ENCODE results near the gene TSPAN9. TPM values are rescaled to one million over a fixed set of nuclear protein-coding genes. Genes with fewer than 3 reads are reported as not detected.

Gene TSPAN9
- polyA plus RNA-seq, 2 of the 4 experiments (the other 2 are of a cell fraction): 12.4 to 16.1 TPM

DNA sequence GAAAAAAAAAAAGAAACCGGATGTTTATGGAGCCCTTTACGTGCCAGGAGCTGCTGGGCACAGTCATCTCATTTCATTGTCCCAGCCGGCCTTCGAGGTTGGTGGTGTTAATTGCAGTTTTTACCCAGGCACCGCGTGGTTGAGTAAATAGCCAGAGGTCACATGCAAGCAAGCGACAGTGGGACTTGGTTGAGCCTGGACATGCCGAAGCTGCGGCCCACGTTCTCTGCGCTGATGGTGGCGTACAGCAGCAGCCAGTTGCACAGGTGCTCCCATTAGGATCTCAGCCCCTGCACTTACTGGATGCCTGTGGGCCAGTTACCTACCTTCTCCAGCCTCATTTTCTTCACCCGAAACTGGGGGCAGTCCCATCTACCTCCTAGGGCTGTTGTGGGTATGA lies 54.0 kb downstream of the TSPAN9 start:
- CTCF ChIA-PET: interaction anchor here (0.6 to 13.0 kb wide), 5 partner anchors 11 to 406 kb away, joined by 3 to 353 read pairs (median 3); no protein-coding TSS in a partner anchor
- Histone ChIP-seq H3K4me1 (0 out of 3 replicates have a peak, but pooled peaks cover 4% of the 10 kb centered on the region), H3K27ac (no peak overlapping the region), H3K9me3 (no peaks in the 10 kb centered on the region), H3K4me3 (no peak overlapping the region), H3K4me2 (no peak overlapping the region)
- DNase-seq (ENCODE audit: low read depth in 1 of 2, low spot score in 1 of 2) (no peak), ATAC-seq (no peak), FAIRE-seq (no peak)
- TF ChIP-seq EHMT2 (IDR thresholded peaks at IDR 0.05; ENCODE audit: low read depth) (no peak), NFE2L2 (conservative IDR thresholded peaks at IDR 0.05; ENCODE audit: low read length) (no peak), MAX (IDR thresholded peaks at IDR 0.05) (no peak), ZFP36 (IDR thresholded peaks at IDR 0.05; ENCODE audit: borderline replicate concordance, partially characterized antibody) (no peak), SMC3 (IDR thresholded peaks at IDR 0.05) (no peak), PHF8 (IDR thresholded peaks at IDR 0.05; ENCODE audit: borderline replicate concordance, low read depth) (no peak), CHD4 (IDR thresholded peaks at IDR 0.05; ENCODE audit: borderline replicate concordance) (no peak), BCL3 (IDR thresholded peaks at IDR 0.05) (no peak), POLR2AphosphoS2 (conservative IDR thresholded peaks at IDR 0.05; ENCODE audit: low read length) (no peak), ATOH8 (CRISPR knock-in tag; IDR thresholded peaks at IDR 0.05; ENCODE audit: low read depth) (no peak), GATA3 (IDR thresholded peaks at IDR 0.05; ENCODE audit: borderline replicate concordance) (no peak), PBX3 (IDR thresholded peaks at IDR 0.05) (no peak)
- POLR2A ChIA-PET: no interaction called here
- WGBS (ENCODE audit: missing lambda C conversion rate): 73% methylated on average over 13 of the region's 13 CpGs

GRCh38 chr12:3132636-3133404 lies 55.6 kb downstream of the TSPAN9 start:
- H3K9me3 ChIP-seq: no peaks in the 10 kb centered on the region
- no peak for DNase-seq (ENCODE audit: low read depth in 1 of 2, low spot score in 1 of 2)
- no peak overlapping the region for H3K4me3 ChIP-seq
- no peak overlapping the region for H3K27ac ChIP-seq
- ChIA-PET POLR2A (no interaction called here), CTCF (interaction anchor here (0.9 to 13.0 kb wide), 9 partner anchors 13 to 167 kb away, joined by 3 to 353 read pairs (median 38); no protein-coding TSS in a partner anchor)
- H3K4me2 ChIP-seq: no peak overlapping the region
- FAIRE-seq: no peak
- no peak for ATAC-seq
- 69% methylated on average over 21 of the region's 21 CpGs for WGBS (ENCODE audit: missing lambda C conversion rate)
- TF ChIP-seq TP53 (CRISPR knock-in tag; IDR thresholded peaks at IDR 0.05) (no peak), PHF8 (IDR thresholded peaks at IDR 0.05; ENCODE audit: borderline replicate concordance, low read depth) (no peak), EHMT2 (IDR thresholded peaks at IDR 0.05; ENCODE audit: low read depth) (no peak), MYC (IDR thresholded peaks at IDR 0.05; ENCODE audit: borderline replicate concordance, low read length) (no peak), FOSL2 (IDR thresholded peaks at IDR 0.05) (no peak), FOSL2 (CRISPR knock-in tag; IDR thresholded peaks at IDR 0.05) (no peak), SREBF2 (IDR thresholded peaks at IDR 0.05) (no peak), MAZ (IDR thresholded peaks at IDR 0.05; ENCODE audit: borderline replicate concordance, low read depth, low read length) (no peak), RNF2 (IDR thresholded peaks at IDR 0.05; ENCODE audit: borderline replicate concordance, low read depth) (no peak), RARB (CRISPR knock-in tag; IDR thresholded peaks at IDR 0.05) (no peak), ZFP36 (IDR thresholded peaks at IDR 0.05; ENCODE audit: borderline replicate concordance, partially characterized antibody) (no peak), RAD21 (conservative IDR thresholded peaks at IDR 0.05 in 1 of 2, IDR thresholded peaks at IDR 0.05 in 1 of 2) (no peak), CHD2 (IDR thresholded peaks at IDR 0.05; ENCODE audit: low read length, partially characterized antibody) (no peak), JUNB (IDR thresholded peaks at IDR 0.05) (no peak), NFE2L2 (conservative IDR thresholded peaks at IDR 0.05; ENCODE audit: low read length) (no peak)
- TF ChIP-seq, protein P1, sequence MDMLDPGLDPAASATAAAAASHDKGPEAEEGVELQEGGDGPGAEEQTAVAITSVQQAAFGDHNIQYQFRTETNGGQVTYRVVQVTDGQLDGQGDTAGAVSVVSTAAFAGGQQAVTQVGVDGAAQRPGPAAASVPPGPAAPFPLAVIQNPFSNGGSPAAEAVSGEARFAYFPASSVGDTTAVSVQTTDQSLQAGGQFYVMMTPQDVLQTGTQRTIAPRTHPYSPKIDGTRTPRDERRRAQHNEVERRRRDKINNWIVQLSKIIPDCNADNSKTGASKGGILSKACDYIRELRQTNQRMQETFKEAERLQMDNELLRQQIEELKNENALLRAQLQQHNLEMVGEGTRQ (IDR thresholded peaks at IDR 0.05): no peak
- H3K4me1 ChIP-seq: peaks cover 11% of the 10 kb centered on the region; the same call in 1 of the 3 replicates
